HepG2 (cell line): ENCODE measurements around the gene KRTAP10-2. TPM values are rescaled to one million over a fixed set of nuclear protein-coding genes. Genes with fewer than 3 reads are reported as not detected.

Experiments
- ATAC-seq: fragments of 200-7000 bp; cut with Tn5 transposase; 3 replicates; pipeline ENCODE4 v1.9.1; 2020; ENCODE audit warnings: mild to moderate bottlenecking, moderate library complexity
- BruUV-seq: library from RNA; stranded (reverse); fragments of 400-500 nt; replicated peaks from 2 replicates; lab custom pipeline; 2021; lab: Mats Ljungman, UMichigan
- CTCF ChIA-PET: fragments of 300-600 bp; formaldehyde crosslinking; extraction: SDS; loops from one replicate; lab custom pipeline; 2021; ENCODE audit warnings: low total read pairs, inconsistent platforms, low intra/inter-chr PET ratio; lab: Yijun Ruan, JAX
- POLR2A ChIA-PET: fragments of 350-600 bp; sonication (Branson Sonifier 250); formaldehyde crosslinking; loops from one replicate; lab custom pipeline; 2020; ENCODE audit warnings: antibody characterized with exemption, inconsistent platforms; lab: Yijun Ruan, JAX
- DNase-seq: peaks from one replicate; pipeline ENCODE4 v3.0.0-alpha.2; 2015; ENCODE audit warnings: low spot score
- FAIRE-seq: peaks from 3 replicates; lab custom pipeline; 2011; peaks lifted over from hg19 to GRCh38; lab: Jason Lieb, UNC
- H2AFZ ChIP-seq: one replicate; pipeline ENCODE4 v1.6.1; 2011; ENCODE audit warnings: low read length, inconsistent platforms
- H3K27ac ChIP-seq: fragments of 300-600 bp; 3 replicates; pipeline ENCODE4 v1.8.0; 2011; ENCODE audit warnings: mixed run types, mild to moderate bottlenecking, mixed read lengths, low read length, inconsistent platforms; ENCODE audit not compliant: insufficient read depth; ENCODE audit errors: extremely low read length
- H3K27me3 ChIP-seq, 2 experiments: fragments of 200-600 bp in 1 of 2; 2 replicates in 1 of 2; 3 replicates in 1 of 2; pipeline versions ENCODE4 v1.6.0 to v1.8.0; 2011; ENCODE audit warnings: low read length in 2 of 2, mild to moderate bottlenecking in 2 of 2, moderate library complexity in 2 of 2, inconsistent platforms in 1 of 2; ENCODE audit not compliant: insufficient read depth in 2 of 2, control insufficient read depth in 1 of 2
- H3K36me3 ChIP-seq, 2 experiments: fragments of 200-600 bp in 1 of 2; replicated peaks in 1 of 2; 2 replicates in 1 of 2; 3 replicates in 1 of 2; pipeline versions ENCODE4 v1.5.1 to v1.8.0; 2011; ENCODE audit warnings: low read length in 2 of 2, inconsistent platforms in 1 of 2; ENCODE audit not compliant: insufficient read depth in 2 of 2, control insufficient read depth in 1 of 2
- H3K4me1 ChIP-seq: 2 replicates; pipeline ENCODE4 v1.5.1; 2012; ENCODE audit warnings: low read length, inconsistent platforms; ENCODE audit not compliant: insufficient read depth
- H3K4me2 ChIP-seq: 2 replicates; pipeline ENCODE4 v1.6.0; 2011; ENCODE audit warnings: low read depth, low read length, inconsistent platforms
- H3K4me3 ChIP-seq, 3 experiments: fragments of 200-600 bp in 1 of 3; sonication (generic), shearing (Covaris generic) in 1 of 3; replicated peaks in 1 of 3; 2 replicates each; pipeline ENCODE4 v1.5.1; 2011 to 2016; ENCODE audit warnings: low read length in 3 of 3, inconsistent platforms in 2 of 3, low read depth in 2 of 3, mild to moderate bottlenecking in 2 of 3, control low read depth in 1 of 3, mixed read lengths in 1 of 3; ENCODE audit not compliant: insufficient read depth in 1 of 3
- H3K79me2 ChIP-seq: one replicate; pipeline ENCODE4 v1.6.1; 2011; ENCODE audit warnings: low read length, inconsistent platforms; ENCODE audit not compliant: insufficient read depth
- H3K9ac ChIP-seq: 2 replicates; pipeline ENCODE4 v1.6.0; 2011; ENCODE audit warnings: mild to moderate bottlenecking, low read depth, low read length, inconsistent platforms; ENCODE audit not compliant: insufficient read depth
- H3K9me3 ChIP-seq: 2 replicates; pipeline ENCODE4 v1.5.1; 2012; ENCODE audit warnings: mild to moderate bottlenecking, low read length
- H4K20me1 ChIP-seq: 2 replicates; pipeline ENCODE4 v1.6.0; 2011; ENCODE audit warnings: inconsistent platforms, mild to moderate bottlenecking, low read length, moderate library complexity; ENCODE audit not compliant: insufficient read depth
- ATAD3A ChIP-seq: sonication (generic); formaldehyde crosslinking; IDR thresholded peaks from 2 replicates; pipeline ENCODE4 v1.4.0; 2020; ENCODE audit warnings: missing genetic modification reagents
- FOSL2 ChIP-seq: sonication (generic); formaldehyde crosslinking; IDR thresholded peaks from 2 replicates; pipeline ENCODE4 v1.4.0; 2020; ENCODE audit warnings: missing genetic modification reagents
- HNRNPL ChIP-seq: fragments of 200-400 bp; formaldehyde crosslinking; IDR thresholded peaks from 2 replicates; pipeline ENCODE4 v1.6.1; 2017; ENCODE audit warnings: mild to moderate bottlenecking, low read depth, low read length
- TOE1 ChIP-seq: sonication (generic); formaldehyde crosslinking; IDR thresholded peaks from 2 replicates; pipeline ENCODE4 v1.4.0; 2020; ENCODE audit warnings: mild to moderate bottlenecking, missing genetic modification reagents
- ZNF224 ChIP-seq: sonication (generic); formaldehyde crosslinking; IDR thresholded peaks from 2 replicates; pipeline ENCODE4 v1.5.0; 2020; ENCODE audit warnings: mild to moderate bottlenecking, missing genetic modification reagents
- WGBS: methylation state at CpG from one replicate; pipeline ENCODE4 v1.1.6; 2017; ENCODE audit warnings: low lambda C conversion rate; 5-methylcytosine and 5-hydroxymethylcytosine counted together
- in situ Hi-C: cut with HindIII; loops from 2 replicates; pipeline ENCODE4 v1.10.0; 2017; ENCODE audit warnings: low pct_unique_long_range_greater_than_20kb; ENCODE audit not compliant: extremely low pct_ligation_motif_present
- intact Hi-C: fragments of 100-400 bp; cut with micrococcal nuclease; formaldehyde crosslinking; loops from one replicate; pipeline ENCODE4 v1.10.0; 2022; ENCODE audit not compliant: unreplicated experiment
- polyA plus RNA-seq, 8 experiments: library from polyadenylated mRNA; depleted of rRNA in 3 of 8; stranded (reverse) in 7 of 8; unstranded in 1 of 8; fragments of >200 nt; fragmentation: Illumina TruSeq in 4 of 8; extraction: Trizol in 4 of 8; gene quantifications; 2 replicates each; pipeline versions ENCODE4 v1.2.1 to v1.2.3, GENCODE V29; 2011 to 2016; ENCODE audit warnings: low read depth in 4 of 8, missing spikeins in 1 of 8, mixed read lengths in 1 of 8; ENCODE audit not compliant: insufficient read depth in 1 of 8
- total RNA-seq, 5 experiments: library from RNA; depleted of rRNA; stranded (reverse); fragments of >200 nt; fragmentation: Illumina TruSeq; extraction: Trizol; gene quantifications; 2 replicates each; pipeline ENCODE4 v1.2.3, GENCODE V29; 2016; ENCODE audit warnings: low read depth in 1 of 5

The KRTAP10-2 gene
- total and polyA plus RNA-seq, 2 of the 13 experiments (the other 11 are each of a cell fraction or from before 2014, with no cell fraction given) = not detected

GRCh38 chr21:44585892-44586291 is 34.6 kb upstream of the KRTAP10-2 start:
- Histone ChIP-seq H2AFZ (no peak overlapping the region), H3K4me1 (0 out of 2 replicates have a peak, but pooled peaks cover 9% of the 10 kb centered on the region), H3K27ac (no peak overlapping the region), H4K20me1 (no peaks in the 10 kb centered on the region), H3K4me2 (no peak overlapping the region), H3K9me3 (peaks cover 8% of the 10 kb centered on the region; the same call in 1 of the 2 replicates), H3K27me3 (peaks cover 0 to 9% of the 10 kb centered on the region in 2 experiments; a peak in 1 of 5 replicates), H3K9ac (no peak overlapping the region), H3K79me2 (no peaks in the 10 kb centered on the region), H3K4me3 (no peak overlapping the region), H3K36me3 (no peaks in the 10 kb centered on the region)
- POLR2A ChIA-PET = no interaction called here
- in situ Hi-C loops = no loop called here
- no peak for ATAC-seq
- CTCF ChIA-PET = no interaction called here
- WGBS = 23% methylated on average over 3 of the region's 3 CpGs
- intact Hi-C loops = no loop called here
- DNase-seq = no peak
- FAIRE-seq = no peak
- TF ChIP-seq HNRNPL (no peak), ZNF224 (no peak), ATAD3A (no peak)
- no TSS peak for BruUV-seq

GRCh38 chr21:44583800-44584147 is 32.5 kb upstream of the KRTAP10-2 start:
- CTCF ChIA-PET = no interaction called here
- H2AFZ ChIP-seq = no peak overlapping the region
- H3K79me2 ChIP-seq = no peaks in the 10 kb centered on the region
- BruUV-seq = no TSS peak
- intact Hi-C loops (no loop called here), in situ Hi-C loops (no loop called here)
- H3K27ac ChIP-seq = no peak overlapping the region
- DNase-seq (no peak), FAIRE-seq (no peak), ATAC-seq (no peak)
- H3K27me3 ChIP-seq = peaks cover 0 to 9% of the 10 kb centered on the region in 2 experiments; a peak in 1 of 5 replicates
- POLR2A ChIA-PET = no interaction called here
- H3K4me3 ChIP-seq = no peak overlapping the region
- H3K4me2 ChIP-seq = no peak overlapping the region
- H3K4me1 ChIP-seq = no peaks in the 10 kb centered on the region
- 20% methylated on average over 6 of the region's 6 CpGs for WGBS
- no peak overlapping the region for H3K9ac ChIP-seq
- H4K20me1 ChIP-seq = no peaks in the 10 kb centered on the region
- TF ChIP-seq FOSL2 (0 out of 2 replicates have a peak, but pooled peaks have one; percentile 6), TOE1 (CRISPR knock-in tag) (no peak)
- peaks cover 8% of the 10 kb centered on the region; the same call in 1 of the 2 replicates for H3K9me3 ChIP-seq
- H3K36me3 ChIP-seq = no peaks in the 10 kb centered on the region
